Tibial nerve (tissue), 3 donors: ENCODE data around the gene NFE2L3.

Experiments used
- POLR2A ChIP-seq, 2 donors: fragments of 450-650 bp; IDR thresholded peaks; one replicate each; pipeline ENCODE4 v1.6.1; 2017; ENCODE audit warnings: antibody characterized with exemption in 2 of 2, mild to moderate bottlenecking in 2 of 2, moderate library complexity in 2 of 2
- TF ChIP-seq, protein P1 (sequence below), 5 experiments: fragments of 200-600 bp in 3 of 5; fragments of 450-650 bp in 2 of 5; sonication (generic) in 3 of 5; IDR thresholded peaks; one replicate each; pipeline ENCODE4 v1.5.1; 2016 to 2019; ENCODE audit warnings: antibody characterized with exemption in 5 of 5, mild to moderate bottlenecking in 3 of 5, moderate library complexity in 2 of 5

DNA sequence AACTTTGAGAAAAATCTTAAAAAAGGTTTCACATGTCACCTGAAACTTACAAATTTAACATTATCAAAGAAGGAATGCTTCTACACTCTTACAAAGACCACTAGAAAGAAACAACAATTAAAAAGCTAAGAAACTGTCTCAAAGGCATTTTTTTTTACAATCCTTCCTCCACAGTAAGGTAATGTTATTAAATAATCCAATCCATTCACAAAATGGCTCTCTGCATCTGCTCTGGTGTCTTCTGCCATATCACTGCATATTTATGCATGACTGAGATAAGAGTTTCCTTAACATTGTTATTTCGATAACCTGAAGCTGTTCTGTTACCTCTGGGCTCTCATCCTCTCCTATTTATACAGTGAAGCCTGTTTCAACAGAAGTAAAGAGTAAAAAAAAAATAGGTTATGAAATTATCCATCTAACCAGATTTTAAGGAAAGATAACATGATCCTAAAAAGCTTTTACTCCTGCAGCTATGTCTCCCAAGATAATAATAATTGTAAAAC is 40.0 kb downstream of the NFE2L3 start:
- TF ChIP-seq, protein P1, sequence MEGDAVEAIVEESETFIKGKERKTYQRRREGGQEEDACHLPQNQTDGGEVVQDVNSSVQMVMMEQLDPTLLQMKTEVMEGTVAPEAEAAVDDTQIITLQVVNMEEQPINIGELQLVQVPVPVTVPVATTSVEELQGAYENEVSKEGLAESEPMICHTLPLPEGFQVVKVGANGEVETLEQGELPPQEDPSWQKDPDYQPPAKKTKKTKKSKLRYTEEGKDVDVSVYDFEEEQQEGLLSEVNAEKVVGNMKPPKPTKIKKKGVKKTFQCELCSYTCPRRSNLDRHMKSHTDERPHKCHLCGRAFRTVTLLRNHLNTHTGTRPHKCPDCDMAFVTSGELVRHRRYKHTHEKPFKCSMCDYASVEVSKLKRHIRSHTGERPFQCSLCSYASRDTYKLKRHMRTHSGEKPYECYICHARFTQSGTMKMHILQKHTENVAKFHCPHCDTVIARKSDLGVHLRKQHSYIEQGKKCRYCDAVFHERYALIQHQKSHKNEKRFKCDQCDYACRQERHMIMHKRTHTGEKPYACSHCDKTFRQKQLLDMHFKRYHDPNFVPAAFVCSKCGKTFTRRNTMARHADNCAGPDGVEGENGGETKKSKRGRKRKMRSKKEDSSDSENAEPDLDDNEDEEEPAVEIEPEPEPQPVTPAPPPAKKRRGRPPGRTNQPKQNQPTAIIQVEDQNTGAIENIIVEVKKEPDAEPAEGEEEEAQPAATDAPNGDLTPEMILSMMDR (IDR thresholded peaks at IDR 0.05), result no peak
- TF ChIP-seq POLR2A (IDR thresholded peaks at IDR 0.05), result no peak
